GM21381 (cell line): ENCODE results near the gene CGB7.
"Not testable (repeated sequence)": the region's sequence is repeated elsewhere in the genome, so short reads cannot be mapped to it uniquely, and the experiment has no call there.

Experiments used
- ATAC-seq: cut with Tn5 transposase; IDR thresholded peaks from one replicate; pipeline ENCODE4 v1.9.1; 2021; ENCODE audit warnings: mild to moderate bottlenecking, moderate library complexity; ENCODE audit not compliant: unreplicated experiment

The CGB7 gene

DNA sequence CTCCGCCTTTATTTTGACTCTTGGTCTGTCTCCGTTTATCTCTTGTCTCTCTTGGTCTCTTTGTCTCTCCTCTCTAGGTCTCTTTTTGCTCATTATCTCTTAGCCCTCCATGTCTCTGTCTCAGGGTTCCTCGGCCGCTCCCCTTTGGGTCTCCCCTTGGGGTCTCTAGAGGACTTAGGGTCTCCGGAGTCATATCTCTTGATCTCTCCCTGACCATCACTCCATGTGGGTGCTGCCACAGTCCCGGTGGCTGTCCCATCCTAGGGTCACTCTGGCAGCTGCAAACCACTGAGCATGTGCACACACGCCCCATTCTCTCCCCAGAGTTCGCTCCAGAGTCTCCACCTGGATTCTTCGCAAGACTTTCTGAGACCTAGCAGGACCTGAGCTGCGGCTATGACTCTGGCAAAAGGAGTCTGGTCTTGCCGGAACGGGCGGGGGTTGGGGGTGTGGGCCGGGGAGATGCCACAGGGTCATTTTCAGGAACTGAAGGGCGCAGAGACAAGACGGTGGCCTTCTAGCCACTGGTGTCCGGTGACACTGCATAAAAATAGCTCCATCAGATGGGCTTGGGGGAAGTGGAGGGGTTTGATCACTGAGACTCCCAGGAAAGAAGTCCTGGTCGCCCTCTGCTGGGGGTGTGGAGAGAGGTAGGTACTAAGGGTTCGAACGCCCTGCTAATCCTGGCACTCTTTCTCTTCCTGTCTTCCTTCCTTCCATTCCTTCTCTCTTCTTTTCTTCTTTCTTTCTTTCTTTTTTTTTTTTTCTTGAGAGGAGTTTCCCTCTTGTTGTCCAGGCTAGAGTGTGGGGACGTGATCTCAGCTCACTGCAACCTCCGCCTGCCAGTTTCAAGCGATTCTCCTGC, 16.2 kb upstream of the CGB7 start:
- no peak for ATAC-seq

GRCh38 chr19:49071860-49072547, 14.5 kb upstream of the CGB7 start:
- no peak for ATAC-seq

DNA sequence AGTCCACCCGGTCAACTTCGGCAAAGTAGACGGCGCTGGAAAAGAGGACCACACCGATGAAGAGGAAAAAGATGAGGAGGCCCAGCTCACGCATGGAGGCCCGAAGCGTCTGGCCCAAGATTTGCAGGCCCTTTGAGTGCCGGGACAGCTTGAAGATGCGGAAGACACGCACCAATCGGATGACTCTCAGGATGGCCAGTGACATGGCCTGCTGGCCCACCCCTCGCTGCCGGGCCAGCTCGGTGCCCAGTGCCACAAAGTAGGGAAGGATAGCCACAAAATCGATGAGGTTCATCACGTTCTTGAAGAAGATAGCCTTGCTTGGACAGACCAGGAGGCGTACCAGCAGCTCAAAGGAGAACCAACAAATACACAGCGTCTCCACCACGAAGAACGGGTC, 12.9 kb upstream of the CGB7 start:
- ATAC-seq = no peak

DNA sequence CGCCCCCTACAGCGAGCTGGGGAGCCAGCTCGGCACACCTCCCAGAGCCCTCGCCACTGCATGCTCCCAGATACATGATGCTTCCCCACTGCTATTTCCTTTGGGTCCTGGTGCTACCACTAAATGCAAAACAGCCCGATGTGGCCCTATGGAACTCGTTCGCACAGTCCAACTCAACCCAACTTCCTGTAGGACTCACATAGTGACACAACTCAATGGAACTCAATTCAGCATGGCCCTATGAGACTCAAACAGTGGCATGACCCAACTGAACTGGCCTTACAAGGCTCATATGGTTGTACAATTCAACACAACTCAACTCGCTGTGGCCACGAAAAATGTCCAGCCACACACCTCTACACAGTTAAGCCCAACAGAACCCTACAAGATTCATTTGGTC, 11.5 kb upstream of the CGB7 start:
- no peak for ATAC-seq

- ATAC-seq = no peak
Observed at GRCh38 chr19:49067554-49067953, 10.0 kb upstream of the CGB7 start.

DNA sequence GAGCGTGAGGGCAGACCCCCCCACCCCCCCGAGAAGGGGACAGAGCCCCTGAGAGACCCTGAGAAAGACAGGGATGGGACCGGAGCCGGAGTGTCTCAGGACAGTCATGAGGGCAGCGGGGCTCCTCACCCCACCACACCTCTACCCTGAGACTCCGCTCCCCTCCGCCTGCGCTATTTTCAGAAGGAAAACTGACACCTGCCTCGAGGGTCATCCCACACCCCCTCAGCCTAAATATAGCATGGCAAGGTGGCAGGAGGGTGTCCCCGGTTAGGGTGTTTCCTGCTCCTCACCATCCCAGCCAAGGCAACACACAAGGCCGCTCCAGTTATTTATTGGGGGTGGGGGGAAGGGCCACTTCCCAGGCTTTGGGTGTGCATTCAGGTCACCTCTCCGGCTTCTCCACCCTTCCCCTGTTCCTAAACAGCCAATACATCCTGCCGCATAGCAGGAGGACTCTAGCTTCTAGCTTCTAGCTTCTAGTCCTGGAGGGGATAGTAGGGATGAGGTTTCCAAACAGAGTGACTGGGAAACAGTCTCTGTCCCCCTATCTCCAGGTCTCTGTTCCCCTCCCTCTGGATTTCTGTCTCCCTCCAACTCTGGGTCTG, 8.5 kb upstream of the CGB7 start:
- ATAC-seq = no peak

DNA sequence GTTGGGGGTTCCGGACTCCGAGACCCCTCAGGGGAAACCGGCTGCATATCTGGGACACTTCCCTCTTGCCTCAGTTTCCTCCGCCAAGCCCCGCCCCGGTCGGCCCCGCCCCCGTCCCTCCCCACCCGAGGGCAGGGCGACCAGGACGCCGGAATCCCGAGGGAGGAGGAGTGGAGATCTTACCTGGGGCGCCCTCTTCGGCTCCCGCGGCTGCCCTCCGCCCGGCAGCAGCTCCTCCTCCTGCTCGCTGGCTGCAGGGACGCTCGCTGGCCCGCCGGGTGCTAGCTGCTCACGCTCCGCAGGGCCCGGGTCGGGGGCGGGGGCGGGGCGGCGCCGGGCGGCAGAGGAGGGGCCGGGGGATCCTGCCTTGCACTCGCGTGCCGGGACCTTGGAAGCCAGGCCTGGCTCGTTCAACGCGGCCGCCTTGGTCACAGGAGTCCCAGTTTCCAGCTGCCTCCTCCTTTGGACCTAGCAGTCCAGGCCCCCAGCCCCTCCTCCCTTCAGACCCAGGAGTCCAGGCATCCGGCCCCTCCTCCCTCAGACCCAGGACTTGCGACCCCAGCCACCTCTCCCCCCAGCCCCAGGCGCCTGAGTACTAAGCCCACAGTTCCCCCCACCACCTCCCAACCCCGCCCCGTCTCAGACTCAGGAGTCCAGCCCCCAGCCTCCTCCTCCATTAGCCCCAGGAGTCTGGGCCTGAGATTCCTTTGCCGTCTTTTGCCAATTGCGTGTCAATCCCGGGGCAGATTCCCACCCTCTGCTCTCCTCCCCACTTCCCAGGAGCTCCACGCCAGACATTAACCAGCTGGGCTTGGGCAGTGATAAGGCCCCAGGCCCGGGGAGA, 7.4 kb upstream of the CGB7 start, which contains the start of gene NTF4:
Gene NTF4 (minus strand): TSS at position 51 of the 844 bp plus-strand sequence. CDS start 2,821 bp downstream, outside the sequence.
- ATAC-seq = no peak

DNA sequence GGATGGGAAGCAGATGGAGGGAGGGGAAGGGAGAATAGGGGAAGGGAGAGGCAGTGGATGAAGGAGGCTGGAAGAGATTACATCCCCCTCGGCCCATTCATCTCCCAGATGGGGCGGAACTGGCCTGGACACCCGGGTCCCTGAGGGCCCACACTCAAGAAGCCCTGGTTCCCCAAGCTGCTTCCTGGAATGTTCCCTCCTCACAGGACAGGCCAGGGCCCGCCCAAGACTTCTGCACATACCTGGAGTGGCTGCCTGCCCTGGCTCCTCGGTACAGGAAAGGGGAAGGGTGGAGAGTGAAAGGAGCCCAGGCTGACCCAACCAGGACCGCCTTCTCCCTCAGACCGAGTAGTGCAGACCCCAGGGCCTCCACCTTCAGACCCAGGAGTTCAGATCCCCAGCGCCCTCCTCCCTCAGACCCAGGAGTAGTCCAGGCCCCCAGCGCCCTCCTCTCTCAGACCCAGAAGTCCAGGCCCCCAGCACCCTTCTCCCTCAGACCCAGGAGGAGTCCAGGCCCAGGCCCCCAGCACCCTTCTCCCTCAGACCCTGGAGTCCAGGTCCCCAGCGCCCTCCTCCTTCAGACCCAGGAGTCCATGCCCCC, 6.6 kb upstream of the CGB7 start:
- no peak for ATAC-seq

DNA sequence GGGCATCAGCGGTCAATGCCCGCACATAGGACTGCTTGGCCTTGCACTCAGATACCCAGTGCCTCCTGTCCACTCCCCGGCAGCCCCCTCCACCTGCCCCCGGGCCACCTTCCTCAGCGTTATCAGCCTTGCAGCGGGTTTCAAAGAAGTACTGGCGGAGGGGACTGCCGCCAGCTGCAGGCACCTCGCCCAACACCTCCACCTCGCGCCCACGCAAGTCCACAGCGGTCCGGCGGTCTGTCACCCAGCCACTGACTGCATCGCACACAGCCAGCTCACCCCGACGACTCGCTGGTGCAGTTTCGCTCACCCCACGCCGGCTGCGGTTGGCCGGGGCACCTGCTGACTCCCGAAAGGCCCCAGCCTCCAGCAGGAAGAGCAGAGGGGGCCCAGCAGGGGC, 3.9 kb upstream of the CGB7 start:
- no peak for ATAC-seq

- ATAC-seq = no peak
Observed at GRCh38 chr19:49061000-49061399, 3.5 kb upstream of the CGB7 start.

DNA sequence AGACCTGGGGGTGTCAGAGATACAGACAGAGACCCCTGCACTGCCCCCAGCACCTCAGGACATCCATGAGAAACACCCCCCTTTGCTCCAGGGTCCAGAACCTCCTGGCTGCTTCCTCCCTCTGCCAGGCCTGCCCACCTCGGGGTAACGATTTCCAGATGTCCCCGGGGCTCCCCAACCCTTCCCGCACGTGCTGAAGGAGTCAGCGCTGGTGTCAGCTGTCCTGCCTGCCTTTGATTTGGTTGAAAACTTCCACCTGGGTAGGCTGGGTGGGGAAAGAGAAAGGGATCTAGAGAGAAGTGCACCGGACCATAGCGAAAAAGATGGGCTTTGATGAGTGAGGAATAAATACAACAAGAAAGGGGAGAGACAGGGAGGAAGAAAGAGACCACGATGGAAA, 1.5 kb upstream of the CGB7 start:
- ATAC-seq = no peak

- no peak for ATAC-seq
Observed at GRCh38 chr19:49058562-49058961, 1.0 kb upstream of the CGB7 start.

- not testable (repeated sequence) for ATAC-seq
Observed at GRCh38 chr19:49056902-49057596, 500 bp downstream of the CGB7 start.

DNA sequence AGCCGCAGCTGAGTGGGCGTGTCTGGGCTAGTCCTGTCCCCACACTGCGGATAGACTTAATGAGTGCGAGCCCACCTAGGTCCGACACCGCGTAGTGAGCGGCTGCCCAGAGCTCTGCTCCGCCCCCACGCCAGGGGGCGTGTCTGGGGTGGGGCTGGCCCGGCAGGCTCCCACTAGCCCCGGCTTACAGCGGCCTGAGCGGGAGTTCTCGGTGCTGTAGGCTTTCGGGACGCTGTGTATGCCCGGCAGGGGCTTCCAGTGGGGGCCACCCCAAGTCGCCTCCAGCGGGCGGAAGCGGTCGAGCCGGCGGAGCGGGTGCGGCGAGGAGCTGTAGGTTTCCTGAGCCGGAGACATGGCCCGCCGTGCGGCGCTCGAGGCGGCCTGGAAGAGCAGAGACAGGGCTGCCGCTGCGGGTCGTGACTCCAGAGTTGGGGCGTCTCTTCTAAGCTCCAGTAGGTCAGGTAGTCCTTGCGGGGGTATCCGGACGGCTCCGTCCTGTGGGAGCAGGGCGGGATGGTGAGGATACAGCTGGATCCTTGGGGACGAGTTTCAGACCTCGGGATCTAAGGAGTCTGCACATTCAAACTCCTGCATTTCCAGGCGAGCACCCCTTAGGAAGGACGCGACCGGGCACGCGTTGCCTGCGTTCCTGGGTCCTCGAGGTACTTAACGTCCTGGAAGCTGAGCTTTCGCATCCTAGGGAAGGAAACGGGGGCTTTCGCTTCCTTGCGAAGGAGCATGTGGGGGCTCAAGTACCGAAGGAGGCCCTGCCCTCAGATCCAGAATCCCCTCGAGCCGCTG, 1.2 kb downstream of the CGB7 start:
- peak; percentile 61 for ATAC-seq

GRCh38 chr19:49050376-49051033, 7.0 kb downstream of the CGB7 start:
- ATAC-seq = not testable (repeated sequence)

GRCh38 chr19:49049834-49050233, 7.7 kb downstream of the CGB7 start:
- not testable (repeated sequence) for ATAC-seq

GRCh38 chr19:49049011-49049410, 8.5 kb downstream of the CGB7 start, which contains the start of gene CGB8:
CGB8 (minus strand) TSS chr19:49049111; CDS start chr19:49048739, 372 bp downstream.
- not testable (repeated sequence) for ATAC-seq

GRCh38 chr19:49043548-49043947, 14.0 kb downstream of the CGB7 start, which contains the start of gene CGB5:
CGB5 (plus strand) TSS chr19:49043848; CDS start chr19:49044210, 362 bp downstream.
- not testable (repeated sequence) for ATAC-seq
